Stimulated activated CD4-positive, alpha-beta T cell treated with anti-CD3 and anti-CD28 coated beads, Interleukin-2, amount 100 ng/mL, for 48 hours (primary cell): ENCODE measurements around the gene COA8.

Experiments
- DNase-seq, 2 donors: peaks; one replicate each; pipeline ENCODE4 v3.0.0-alpha.2; 2020

The COA8 gene

DNA sequence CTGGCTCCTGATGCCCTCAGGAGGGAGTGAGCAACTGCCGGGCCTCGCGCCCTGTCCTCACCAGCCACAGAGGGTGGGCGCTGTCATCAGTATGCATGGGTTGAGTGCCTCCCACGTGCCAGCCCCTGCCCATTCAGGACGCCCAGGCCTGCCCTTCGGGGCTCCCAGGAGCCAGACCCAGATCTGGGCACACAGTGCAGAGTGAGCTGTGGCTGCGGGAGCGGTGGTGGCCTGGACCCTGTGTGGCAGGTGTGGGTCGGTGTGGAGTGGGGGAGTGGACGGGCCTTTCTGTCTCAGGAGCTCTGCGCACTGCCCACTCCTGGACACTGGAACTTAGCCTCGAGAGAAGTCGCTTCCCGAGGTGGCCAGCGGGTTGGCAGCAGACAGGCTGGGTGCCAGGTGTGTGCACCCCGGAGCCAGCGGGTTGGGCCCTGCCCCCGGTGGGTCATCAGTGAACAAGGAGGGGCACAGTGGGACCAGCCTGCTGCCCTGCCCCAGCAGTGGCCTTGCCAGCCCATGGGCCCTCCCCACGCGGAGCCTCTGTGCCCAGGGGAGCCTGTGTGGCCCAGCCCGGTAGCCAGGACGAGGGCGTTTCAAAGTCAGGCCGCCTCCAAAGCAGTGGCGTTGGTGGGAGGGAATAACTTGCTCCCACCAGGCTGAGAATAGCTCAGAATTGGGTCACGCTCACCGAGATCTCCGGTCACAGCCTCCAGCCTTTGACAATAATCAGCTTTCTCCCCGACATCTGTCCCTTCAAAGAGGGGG is 24.3 kb upstream of the COA8 start:
- no peak for DNase-seq

DNA sequence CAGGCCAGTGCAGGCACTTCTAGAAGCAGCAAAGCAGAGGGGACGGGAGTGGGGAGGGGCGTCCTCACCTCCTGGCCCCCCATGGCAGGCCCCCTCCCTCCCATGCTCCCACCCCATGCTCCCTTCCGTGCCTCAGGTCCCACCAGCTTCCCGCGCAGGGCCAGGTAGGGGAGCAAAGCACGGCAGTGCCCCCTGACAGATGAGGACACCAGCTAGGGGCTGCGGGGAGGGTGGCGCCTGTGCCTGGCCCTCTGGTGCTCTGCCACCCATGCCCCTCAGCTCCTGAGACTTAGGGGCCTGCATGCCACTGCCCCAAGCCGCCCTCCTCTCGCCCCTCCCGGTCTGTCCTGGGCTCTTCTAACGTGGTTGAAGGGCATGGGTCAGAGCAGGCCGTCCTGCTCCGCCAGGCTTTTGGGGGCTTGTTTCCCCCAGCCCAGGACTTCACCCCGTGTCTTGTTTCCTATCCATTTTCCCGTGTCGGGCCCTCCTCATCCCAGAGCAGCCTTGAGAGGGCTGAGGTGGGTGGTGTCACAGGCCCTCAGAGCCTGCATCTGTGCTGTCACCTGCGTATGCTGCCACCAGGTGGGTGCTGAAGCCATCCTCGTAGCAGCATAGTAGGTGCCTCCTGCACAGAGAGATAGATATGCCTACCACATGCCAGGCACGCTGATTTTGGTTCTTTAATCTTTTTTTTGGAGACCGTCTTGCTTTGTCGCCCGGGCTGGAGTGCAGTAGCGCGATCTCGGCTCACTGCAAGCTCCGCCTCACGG is 23.5 kb upstream of the COA8 start:
- no peak for DNase-seq

DNA sequence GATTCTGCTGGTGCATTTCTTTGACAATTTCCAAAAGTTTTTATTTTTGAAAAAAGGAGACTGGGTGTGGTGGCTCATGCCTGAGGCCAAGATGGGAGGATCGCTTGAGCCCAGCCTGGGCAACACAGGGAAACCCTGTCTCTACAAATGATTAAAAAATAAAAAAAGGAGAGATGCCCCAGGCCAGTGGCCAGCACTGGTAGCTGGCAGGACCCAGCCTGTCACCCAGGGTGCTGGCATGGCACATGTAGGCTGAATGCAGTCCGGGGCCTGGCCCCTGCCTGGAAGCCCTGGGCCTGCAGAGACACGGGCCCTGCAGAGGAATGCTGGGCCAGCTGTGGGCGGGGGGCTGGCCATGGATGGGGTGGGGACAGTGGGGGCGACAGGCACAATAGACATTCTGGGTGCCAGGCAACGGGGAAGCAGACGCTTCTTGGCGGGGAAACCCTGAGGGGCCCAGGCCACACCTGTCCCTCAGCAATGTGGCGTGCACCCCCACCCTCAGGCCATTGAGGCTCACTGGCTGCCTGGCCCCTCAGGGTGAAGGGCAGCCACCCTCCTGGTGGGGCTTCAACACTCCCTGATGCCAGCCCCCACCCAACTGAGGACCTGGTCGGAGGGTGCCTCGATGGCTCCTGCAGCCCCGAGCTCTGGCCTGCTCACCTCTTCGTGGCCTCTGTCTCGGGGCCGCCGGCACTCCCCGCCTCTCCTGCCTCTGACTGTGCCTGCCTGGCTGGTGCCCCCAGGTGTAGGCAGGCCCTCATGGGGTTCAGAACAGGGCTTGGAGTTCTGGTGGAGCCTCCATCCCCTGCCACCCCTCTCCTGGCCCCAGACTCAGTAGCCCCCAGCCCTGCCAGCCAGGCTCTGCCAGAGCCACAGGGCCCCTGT is 21.7 kb upstream of the COA8 start:
- DNase-seq: no peak

DNA sequence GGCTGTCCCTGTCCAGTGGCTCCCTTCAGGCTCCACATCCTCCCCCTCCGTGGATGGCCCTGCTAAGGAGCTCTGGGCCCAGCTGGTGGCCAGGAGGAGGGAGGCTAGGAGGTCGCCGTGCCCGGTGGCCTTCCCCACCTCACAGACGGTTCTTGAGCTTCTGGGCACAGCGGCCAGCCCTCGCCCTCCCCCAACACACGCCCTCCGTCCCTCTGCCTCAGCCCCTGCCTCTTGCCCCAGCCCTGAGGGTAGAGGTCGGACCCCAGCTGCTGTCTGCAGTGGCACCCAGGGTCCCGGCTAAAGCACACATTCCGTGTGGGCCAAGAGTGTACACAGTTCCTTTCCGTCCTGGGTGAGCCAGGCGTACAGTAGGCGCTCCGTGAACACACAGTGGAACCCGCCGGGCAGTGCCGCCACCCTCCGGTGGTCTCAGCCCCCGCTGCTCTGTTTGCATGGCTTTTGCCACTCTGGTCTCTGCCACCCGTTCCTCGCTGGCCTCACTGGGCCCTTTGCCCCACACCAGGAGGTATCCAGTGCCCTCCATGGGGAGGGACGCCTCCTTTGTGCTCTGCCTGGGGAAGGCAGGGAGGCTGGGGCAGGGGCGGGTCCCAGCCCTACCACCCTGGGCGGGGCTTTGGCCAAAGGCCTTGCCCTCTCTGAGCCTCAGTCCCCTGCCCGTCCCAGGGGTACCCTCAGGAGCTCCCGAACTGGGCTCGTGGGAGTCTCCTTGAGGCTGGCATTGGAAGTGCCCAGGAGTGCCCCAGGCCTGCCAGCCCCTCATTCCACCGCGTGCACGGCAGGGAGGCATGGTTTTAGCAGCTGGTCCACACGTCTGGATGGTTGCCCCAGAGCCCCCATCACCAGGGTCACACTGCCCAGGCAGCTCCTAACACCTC is 20.8 kb upstream of the COA8 start:
- no peak for DNase-seq

DNA sequence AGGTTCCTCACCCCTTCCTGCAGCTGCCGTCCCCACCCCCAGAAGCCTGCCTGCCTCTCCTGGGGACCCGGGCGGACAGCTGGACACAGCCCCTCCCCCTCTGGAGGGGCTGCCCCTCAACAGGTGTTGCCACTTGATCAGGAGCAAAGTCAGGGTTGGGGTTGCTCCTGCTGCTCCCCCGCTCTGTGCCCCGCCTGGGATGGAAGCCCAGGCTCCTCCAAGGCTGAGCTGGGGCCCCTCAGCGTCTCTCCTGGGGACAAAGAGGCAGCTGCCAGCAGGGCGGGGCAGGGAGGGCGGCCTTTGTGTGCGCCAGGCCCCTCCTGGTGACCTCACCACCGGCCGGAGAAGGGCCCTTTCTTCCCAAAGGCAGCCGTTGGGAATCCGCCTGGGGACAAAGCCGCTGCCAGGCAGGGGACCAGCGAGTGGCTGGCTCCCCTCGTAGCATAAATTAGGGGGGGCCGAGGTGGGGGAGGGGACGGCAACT is 20.1 kb upstream of the COA8 start:
- DNase-seq: no peak

DNA sequence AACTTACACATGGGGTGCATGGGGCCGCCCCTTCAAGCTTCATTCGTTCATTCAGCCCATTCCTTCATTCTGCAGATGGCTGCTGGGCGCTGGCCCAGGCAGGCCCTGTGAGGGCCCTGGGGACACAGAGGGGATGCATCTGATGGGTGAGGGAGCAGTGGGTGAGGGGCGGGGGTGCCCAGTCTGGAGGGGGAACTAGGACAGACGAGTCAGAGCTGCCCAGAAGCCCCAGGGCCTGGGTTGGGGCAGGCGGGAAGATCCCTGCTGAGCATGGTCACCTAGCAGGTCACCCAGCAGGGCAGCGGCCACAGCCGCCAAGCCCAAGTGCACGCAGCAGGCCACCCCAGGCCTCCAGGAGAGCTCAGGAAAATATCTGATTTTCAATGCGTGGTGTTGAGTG is 19.6 kb upstream of the COA8 start:
- no peak for DNase-seq

DNA sequence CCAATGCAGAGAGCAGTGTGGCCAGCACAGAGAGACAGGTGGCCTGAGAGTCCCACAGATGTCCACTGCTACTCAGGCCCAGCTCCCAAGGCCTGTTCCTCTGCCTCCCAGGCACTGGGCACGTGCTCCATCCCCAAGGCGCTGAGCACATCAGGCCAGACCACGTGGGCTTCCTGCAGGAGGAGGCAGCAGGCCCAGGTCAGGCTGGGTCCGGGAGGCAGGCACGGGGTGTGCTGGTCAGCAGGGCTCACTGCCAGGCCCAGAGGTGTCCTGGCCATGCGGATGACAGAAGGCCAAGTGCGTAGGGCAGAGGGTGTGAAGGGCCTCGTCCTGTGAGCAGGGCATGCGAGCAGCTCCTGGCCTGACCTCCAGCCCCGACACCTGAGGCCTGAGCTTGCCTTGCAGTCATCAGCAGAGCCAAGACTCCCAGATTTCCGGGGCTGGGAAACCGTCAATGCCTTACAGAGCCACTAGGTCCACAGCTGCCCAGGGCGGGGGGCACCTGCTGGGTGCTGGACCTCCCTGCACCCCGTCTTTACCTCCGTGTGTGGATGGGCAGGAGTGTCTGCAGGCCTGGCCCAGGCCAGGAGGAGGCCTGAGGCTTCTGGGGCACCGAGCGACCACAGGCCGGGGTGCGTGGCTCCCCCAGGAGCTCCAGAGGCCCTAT is 18.9 kb upstream of the COA8 start:
- DNase-seq: no peak

DNA sequence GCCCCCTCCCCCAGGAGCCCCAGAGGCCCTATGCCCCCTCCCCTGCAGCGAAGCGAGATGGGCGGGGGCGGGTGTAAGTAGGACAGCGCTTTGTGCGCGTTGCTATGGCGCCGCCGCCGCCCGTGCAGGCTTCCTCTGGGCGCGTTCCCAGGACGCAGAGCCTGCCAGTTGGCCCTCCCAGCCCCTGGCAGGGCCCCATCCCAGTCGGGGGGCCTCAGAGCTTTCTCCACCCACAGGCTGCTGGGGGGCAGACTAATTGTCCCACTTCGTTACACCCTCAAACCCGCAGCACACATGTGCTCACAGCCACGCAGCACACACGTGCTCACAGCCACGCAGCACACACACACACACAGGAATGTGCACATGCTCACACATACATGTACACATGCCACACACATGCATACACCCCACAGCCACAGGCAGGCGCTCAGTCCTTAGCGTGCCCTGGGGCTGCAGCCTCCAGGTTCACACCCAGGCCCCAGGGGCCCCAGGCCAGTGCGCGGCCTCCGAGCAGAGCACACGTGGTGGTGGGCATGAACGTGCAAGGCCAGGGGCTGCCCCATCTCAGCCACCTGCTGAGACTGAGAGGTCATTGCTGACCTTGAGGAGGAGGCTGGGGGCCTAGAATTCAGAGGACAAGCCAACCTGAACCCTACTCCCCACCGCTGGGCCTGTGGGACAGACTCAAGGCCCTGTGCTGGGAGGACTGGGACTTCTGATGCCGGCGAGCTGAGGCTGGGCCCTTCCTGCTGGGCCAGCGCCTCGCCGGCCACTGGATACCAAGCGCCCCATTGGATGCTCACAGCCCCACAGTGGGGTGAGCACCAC is 18.2 kb upstream of the COA8 start:
- DNase-seq: no peak

DNA sequence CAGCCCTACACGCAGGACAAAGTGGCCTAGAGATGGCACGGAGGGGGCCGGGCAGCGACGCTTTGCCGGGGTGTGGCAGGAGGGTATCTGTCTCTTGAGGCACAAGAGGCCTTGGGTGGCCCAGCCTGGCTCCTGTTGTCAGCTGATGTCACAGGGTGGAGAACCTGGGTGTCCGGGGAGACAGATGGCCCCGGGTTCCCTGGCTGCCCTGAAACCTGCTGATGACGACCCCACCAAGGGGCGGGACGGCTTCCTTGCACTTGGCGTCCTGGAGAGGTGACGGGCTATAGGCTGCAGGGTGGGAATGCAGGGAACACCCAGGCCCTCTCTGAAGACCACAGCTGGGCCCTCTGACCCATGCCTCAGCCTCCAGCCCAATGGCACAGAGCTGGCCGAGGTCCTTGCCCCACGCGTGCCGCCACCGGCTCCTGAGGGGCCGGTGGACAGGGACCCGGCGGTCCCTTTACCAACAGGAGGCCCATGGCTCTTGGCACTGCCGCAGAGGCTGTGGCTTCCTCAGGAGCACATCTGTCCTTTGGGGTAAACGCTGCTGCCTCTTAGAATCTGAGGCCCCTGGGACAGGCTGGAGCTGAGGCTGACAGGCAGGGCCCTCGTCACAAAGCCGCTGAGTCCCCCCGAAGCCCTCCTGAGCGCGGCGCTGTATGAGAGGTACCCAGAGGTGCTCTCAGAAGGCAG is 17.4 kb upstream of the COA8 start:
- DNase-seq: no peak

DNA sequence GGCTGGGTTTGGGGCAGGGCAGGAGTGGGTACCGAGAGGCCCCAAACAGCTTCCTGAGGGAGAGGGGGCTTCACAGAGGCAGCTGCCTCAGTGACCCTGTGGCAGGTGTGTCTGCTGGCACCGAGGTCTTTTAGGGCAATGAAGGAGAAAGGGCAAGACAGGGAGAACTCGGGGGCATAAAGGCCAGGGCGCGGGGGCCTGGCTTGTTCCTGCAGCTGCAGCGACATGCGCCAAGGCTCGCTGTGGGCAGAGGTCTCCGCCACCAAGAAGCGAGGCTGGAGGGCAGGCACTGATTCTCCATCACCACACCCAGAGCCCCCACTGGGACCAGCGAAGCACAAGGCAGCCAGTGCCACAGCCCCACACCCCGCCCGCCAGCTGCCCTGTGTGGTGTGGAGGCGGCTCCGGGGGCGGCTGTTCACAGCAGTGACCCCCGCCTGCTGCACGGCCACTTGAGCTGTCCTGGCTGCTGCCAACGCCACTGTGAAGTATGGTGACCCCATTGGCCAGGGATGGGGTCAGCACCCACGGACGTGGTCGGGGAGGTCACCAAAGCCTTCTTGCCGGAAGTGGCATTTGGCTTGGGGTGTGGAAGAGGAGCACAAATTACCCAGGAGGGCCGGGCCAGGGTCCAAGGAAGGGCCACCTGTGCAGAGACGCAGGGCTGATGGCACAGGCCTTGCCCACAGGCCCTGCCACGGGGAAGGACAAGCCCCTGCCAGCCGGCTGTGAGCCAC is 16.7 kb upstream of the COA8 start:
- no peak for DNase-seq

DNA sequence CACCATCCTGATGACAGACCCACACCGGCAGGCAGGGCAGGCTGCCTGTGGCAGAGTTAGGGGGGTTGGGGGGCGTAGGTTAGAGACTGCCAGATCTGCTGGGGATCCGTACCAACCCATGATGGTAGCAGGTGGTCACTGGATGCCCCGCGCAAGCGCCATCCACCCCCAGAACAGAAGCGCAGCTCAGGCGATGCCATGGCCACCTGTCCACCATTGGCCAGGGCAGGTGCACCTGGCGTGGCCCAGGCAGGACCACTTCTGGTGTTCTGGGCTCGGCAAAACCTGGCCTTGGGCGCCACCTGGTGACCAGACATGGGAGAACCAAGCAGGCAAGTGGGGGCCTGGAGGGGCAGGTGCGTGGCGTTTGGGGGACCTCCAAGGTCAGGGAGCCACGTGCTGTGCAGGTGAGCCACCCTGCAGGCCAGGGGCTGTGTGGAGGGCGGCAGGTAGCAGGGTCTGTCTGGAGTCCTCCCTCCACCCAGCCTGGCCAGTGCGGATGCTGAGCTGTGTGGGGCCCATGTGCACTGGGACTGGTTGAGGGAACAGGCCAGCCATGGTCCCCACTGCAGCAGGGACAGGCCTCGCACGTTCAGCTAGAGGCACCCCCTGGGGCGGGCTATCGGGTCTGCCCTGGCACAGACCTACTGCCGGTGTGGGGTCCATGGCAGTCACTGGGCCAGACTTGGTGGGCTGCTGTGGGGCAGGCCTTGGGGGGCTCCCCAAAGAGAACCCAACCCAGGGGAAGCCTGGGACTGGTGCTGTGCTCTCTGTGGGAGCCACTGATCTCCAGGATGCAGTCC is 15.9 kb upstream of the COA8 start:
- DNase-seq: peak; percentile 72 to 77

DNA sequence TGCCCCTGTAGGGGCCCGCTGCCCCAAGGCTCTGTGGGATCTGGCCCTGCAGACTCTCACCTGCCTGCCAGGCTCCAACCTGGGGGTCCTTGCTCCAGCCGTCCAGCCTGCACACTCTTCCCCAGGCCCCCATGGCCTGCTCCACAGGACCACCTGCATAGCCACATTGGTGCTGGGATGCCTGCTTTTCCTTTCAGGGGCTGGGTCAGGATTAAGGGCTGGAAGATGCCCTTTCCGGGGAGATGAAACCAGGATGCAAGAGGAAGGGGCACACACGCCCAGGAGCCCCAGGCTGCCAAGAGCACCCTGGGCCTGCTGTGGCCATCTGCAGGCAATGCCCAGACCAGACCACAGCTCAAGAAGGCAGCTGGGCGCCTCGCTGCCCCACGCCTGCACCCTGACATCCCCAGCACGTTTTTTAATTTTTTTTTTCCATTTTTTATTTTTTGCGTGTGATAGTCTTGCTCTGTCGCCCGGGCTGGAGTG is 15.3 kb upstream of the COA8 start:
- DNase-seq: no peak

DNA sequence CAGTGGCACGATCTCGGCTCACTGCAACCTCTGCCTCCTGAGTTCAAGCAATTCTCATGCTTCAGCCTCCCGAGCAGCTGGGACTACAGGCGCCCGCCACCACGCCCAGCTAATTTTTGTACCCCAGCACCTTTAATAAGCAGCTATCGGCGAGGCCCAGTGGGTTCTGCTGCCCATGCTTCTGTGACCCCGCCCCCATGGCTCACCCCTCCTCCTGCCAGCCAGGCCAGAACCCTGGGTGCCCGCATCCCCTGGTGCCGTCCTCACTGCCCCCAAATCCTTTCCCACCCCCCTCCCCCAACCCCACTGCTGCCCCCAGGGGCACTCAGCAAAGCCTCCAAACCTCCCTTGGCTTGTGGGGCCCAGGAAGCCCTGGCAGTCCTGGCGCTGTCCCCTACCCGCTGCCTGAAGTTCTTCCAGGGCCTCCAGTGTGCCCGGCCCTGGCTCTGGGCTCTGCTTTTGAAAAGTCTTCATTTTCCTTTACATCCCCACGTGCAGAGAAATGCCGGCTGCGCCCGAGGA is 14.8 kb upstream of the COA8 start:
- DNase-seq: no peak

DNA sequence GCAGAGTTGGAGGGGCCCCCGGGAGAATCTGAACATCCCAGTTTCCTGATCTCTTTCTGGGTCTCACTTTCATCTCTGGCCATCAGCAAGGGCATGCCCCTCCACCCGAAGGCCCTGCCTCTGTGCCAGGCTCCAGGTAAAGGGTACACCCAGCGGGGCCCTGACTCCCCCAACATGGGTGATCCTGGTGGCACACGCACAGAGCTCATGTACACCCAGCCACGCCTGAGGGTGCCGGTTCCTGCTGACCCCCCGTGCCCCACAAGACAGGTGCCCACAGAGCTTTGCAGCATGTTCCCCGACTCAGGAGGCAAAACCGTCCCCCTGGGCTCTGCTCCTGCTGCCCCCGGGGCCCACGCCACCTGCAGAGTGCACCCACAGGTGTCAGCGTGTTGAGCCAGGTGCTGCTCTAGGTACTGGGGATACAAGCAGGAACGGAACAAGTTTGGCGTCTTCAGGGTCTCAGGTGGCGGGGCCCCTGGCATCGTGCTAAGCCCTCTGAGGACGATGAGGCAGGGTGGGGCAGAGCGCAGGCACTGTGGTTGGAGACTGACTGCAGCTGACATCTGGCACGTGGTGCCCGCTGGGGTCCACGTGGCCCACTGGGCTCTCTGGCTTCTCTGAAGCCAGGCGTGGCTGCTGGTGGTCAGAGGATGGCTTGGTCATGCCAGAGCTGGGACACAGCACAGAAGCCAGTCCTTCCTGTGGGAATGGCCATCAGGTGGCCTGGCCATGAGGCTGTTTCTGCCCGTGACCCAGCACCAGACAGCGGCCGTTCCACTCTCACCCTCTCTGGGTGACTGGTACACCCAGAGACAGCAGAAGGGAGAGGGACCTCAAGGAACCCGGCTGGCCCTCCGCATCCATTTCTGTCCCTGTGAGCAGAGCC is 14.1 kb upstream of the COA8 start:
- no peak for DNase-seq

DNA sequence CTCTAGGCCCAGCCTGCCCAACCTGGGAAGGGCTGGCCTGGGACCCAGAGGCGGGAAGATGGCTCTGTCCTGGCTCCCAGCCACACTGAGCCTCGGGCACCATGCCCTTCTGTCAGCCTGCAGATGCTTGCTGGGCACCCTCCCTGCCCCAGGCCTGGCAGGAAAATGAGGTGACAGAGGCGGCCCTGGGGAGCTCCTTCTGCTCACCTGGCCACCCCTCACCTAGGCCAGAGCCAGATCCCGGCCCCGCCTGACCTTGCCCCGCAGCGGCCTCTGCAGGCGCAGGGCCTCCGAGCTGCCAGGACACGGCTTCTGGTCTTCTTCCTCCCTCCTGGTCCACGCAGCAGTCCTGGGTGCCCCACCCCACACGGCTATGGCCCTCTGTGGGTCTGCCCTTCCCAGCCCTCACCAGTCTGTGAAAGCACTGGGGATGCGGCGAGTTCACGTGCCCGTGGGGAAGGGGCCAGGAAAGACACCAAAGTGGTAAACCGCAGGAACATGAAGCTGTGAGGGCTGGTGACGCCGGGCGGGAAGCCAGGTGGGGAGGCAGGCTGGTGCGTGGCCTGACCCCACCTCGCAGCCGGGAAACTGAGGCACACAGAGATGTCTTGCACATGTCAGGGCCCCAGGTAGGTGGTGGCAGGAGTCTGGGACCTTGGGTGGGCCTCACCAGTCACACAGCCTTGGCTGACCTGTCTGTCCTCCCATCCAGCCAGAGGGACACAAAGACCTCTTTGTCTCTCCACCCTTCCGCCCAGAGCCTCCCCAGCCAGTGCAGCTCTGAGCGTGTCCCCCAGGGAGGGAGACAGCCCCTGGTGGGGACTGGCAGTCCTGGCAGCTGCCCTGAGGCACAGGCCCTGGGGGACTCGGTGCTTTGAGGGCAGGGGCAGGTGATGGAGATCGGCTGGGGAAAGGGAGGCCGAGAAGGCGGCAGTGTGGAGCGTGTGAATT is 13.1 kb upstream of the COA8 start:
- DNase-seq: no peak
